ENCODE results near the gene NSMF. TPM values are rescaled to one million over a fixed set of nuclear protein-coding genes. Genes with fewer than 3 reads are reported as not detected.

The NSMF gene
- total RNA-seq, 4 donors from 2014 or later, result 50.1 to 58.5 (median 54.2) TPM

DNA sequence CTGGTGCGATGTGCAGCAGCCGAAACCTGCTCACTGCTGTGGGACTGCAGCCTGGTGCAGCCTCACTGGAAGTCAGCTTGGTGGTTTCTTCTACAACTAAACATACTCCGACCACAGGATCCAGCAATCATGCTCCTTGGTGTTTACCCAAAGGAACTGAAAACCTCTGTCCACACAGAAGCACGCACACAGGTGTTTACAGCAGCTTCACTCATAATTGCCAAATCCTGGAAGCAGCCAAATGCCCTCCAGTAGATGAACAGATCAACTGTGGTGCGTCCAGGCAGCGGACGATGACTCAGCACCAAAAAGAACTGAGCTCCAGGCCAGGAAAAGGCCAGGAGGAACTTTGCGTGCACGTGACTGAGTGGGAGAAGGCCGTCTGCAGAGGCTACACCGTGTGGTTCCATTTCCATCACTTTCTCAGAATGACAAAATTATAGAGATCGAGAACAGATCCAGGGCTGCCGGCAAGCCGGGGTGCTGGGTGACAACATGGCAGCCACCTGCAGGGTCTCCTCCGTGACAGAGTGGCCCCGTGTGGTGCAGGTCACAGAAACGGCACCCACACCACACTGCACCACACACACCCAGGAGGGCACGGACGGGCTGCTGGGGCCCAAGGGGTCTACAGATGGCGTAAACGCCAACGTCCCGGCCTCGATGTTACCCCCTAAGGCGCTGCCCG is 23.1 kb upstream of the NSMF start:
- intact Hi-C loops (cut with DNase I), result no loop called here
- 86 to 87% methylated on average over 22 to 26 of the region's 26 CpGs for WGBS, 2 donors
- Histone ChIP-seq H3K27ac (no peak overlapping the region), H3K4me3 (replicated peaks in 1 of 3) (no peak overlapping the region), H3K4me1 (no peaks in the 10 kb centered on the region), H3K9me3 (no peaks in the 10 kb centered on the region), H3K27me3 (no peaks in the 10 kb centered on the region), H3K36me3 (no peaks in the 10 kb centered on the region)
- no peak for TF ChIP-seq CTCF (IDR thresholded peaks at IDR 0.05)
- TF ChIP-seq POLR2A (IDR thresholded peaks at IDR 0.05), result no peak
- peak; percentile 22 for DNase-seq

DNA sequence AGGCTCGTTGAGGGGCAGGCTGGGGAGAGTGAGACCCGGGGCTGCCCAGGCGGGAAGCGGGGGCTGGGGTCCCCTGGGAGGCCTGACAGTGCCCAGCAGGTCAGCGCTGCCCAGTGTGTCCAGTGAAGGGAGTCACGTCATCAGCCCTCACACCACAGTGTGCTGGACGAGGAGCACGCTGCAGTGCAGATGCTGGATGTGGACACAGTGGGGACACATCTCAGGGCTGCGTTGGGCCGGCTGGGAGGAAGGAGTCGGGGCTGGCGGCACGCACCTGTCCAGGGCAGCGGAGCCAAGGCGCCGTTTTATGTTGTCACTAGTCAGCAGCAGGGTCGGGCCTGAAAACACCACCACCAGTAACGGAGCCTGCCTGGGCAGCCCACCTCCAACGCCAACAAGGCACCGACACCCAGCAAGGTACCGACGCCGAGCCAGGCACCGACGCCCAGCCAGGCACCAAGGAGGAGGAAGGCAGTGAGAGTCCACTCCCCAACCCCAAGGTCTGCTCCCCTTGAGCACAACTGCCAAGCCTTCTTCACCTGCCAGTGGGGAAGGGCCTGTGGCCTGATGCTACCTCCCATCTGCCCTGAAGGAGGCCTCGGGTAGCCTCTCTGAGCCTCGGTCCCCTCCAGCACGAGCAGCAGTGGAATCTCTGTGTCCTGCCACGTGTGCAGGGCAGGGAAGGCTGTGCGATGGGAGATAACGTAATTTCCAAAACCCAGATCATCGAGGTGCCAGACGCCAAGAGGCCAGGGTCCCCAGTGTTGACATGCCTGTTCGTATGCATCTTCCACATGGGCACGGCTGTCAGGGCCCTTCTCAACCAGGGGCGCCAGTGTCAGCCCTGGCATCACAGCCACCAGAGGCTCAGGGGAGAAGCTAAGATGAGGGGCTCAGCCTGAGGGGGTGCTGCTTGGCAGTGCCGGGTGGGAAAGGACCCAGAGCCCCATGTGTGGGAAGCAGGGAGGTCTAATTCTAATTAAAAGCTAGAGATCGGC is 21.9 kb upstream of the NSMF start:
- DNase-seq, result no peak
- TF ChIP-seq POLR2A (IDR thresholded peaks at IDR 0.05) (no peak), CTCF (IDR thresholded peaks at IDR 0.05) (no peak)
- H3K9me3 ChIP-seq, result no peaks in the 10 kb centered on the region
- intact Hi-C loops (cut with DNase I), result no loop called here
- H3K4me1 ChIP-seq, result no peaks in the 10 kb centered on the region
- no peaks in the 10 kb centered on the region for H3K36me3 ChIP-seq
- 91 to 92% methylated on average over 33 to 37 of the region's 38 CpGs for WGBS, 2 donors
- no peak overlapping the region for H3K27ac ChIP-seq
- H3K4me3 ChIP-seq (replicated peaks in 1 of 3), result no peak overlapping the region
- H3K27me3 ChIP-seq, result no peaks in the 10 kb centered on the region

DNA sequence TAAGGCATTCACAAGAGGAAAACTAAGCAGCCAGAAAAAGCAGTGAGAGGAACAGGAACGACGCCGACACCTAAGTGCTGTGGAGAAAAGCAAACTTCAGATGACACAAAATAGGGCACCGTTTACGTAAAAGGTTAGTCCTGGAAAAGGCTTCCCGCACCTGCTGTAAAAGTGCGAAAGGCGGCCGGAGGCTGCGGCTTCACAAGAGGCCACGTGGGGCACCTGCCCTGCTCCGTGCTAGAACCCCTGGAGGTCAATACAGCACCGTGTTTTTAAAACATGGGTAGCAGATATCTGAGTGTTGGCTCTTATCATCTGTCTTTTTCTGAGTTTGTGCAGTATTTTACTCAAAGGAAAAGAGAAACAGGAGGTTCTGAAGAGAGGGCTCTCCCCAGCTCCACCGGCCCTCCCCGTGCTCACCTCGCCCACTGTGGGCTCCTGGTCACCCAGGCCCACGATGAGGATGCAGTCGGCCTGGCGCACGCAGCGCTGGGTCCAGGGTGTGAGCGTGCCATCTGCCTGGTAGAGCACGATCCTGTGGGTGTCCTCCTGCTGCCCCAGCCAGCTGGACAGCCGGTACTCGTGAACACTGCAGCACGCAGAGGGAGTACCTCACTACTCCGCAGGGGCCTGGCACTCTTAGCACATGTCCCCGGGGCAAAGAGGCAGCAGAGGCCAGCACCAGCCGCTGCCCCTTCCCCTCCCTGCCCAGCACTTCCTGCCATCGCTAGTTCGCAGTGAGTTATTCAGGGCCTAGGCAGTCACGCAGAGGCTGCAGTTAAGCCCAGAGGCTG is 21.0 kb upstream of the NSMF start:
- Histone ChIP-seq H3K36me3 (no peaks in the 10 kb centered on the region), H3K9me3 (no peaks in the 10 kb centered on the region), H3K4me3 (replicated peaks in 1 of 3) (no peak overlapping the region), H3K27ac (no peak overlapping the region), H3K4me1 (no peaks in the 10 kb centered on the region), H3K27me3 (no peaks in the 10 kb centered on the region)
- no peak for DNase-seq
- 84 to 87% methylated on average over 26 to 27 of the region's 32 CpGs for WGBS, 2 donors
- intact Hi-C loops (cut with DNase I), result no loop called here
- TF ChIP-seq CTCF (IDR thresholded peaks at IDR 0.05) (no peak), POLR2A (IDR thresholded peaks at IDR 0.05) (no peak)

GRCh38 chr9:137478962-137479861 is 20.1 kb upstream of the NSMF start:
- Histone ChIP-seq H3K4me1 (no peaks in the 10 kb centered on the region), H3K4me3 (replicated peaks in 1 of 3) (no peak overlapping the region), H3K36me3 (no peaks in the 10 kb centered on the region), H3K27ac (no peak overlapping the region), H3K9me3 (no peaks in the 10 kb centered on the region), H3K27me3 (no peaks in the 10 kb centered on the region)
- DNase-seq, result no peak
- WGBS, 2 donors, result 83 to 85% methylated on average over 32 to 36 of the region's 36 CpGs
- TF ChIP-seq POLR2A (IDR thresholded peaks at IDR 0.05) (no peak), CTCF (IDR thresholded peaks at IDR 0.05) (no peak)
- intact Hi-C loops (cut with DNase I), result no loop called here

Data from thyroid gland (tissue), 4 donors.